Cardiac fibroblast (primary cell): ENCODE measurements around the gene AOC3.
"Not testable (repeated sequence)": the region's sequence is repeated elsewhere in the genome, so short reads cannot be mapped to it uniquely, and the experiment has no call there.

Source experiments
- DNase-seq, 2 donors: peaks; one replicate each; pipeline versions ENCODE4 v3.0.0 to v3.0.0-alpha.2; 2010; ENCODE audit warnings: low read depth in 2 of 2
- H3K4me3 ChIP-seq, 2 donors: replicated peaks in 1 of 2; 1 replicate in 1 of 2; 2 replicates in 1 of 2; pipeline ENCODE4 v1.5.1; 2011; ENCODE audit warnings: low read depth in 2 of 2, low read length in 2 of 2, mild to moderate bottlenecking in 2 of 2, moderate library complexity in 1 of 2
- TF ChIP-seq, protein P1 (sequence below): IDR thresholded peaks from one replicate; pipeline ENCODE4 v1.5.1; 2011; ENCODE audit warnings: low read depth, mild to moderate bottlenecking, low read length, inconsistent platforms

AOC3 gene

DNA sequence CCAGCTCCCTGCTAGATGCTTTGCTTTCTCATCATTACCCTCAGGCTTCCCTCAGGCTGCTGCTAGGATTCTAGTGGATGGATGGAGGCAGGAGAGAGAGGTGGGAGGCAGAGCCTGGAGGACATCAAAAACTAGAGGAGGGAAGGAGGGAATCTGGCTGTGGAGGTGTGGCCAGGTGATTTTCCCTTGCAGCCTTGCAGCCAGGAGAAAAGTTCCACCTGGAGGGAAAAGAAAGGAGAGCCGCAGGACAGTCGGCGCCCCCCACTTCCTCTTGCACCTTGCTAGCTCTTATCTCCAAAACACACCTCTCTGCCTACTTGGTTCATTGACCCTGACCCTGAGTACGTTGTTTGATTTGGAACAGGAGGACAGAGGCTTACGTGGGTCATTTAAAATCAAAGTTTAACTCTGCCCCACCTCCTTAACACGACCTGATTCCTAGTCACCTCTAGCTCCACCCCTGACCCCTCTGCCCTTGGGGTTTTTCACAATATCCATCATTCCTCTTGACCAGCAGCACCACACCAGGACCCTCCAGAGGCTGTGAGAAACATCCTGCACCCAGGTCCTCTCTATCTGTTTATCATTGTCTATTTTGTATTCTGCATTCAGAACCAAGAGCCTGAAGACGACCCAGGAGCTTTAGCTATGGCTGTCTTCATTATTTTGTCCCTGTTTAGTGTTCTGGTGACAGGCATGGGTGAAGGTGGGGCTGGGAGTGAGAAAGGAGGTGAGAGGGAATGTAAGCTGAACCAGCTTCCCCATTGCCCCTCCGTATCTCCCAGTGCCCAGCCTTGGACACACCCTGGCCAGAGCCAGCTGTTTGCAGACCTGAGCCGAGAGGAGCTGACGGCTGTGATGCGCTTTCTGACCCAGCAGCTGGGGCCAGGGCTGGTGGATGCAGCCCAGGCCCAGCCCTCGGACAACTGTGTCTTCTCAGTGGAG is 15.9 kb downstream of the AOC3 start:
- no peak for DNase-seq
- TF ChIP-seq, protein P1, sequence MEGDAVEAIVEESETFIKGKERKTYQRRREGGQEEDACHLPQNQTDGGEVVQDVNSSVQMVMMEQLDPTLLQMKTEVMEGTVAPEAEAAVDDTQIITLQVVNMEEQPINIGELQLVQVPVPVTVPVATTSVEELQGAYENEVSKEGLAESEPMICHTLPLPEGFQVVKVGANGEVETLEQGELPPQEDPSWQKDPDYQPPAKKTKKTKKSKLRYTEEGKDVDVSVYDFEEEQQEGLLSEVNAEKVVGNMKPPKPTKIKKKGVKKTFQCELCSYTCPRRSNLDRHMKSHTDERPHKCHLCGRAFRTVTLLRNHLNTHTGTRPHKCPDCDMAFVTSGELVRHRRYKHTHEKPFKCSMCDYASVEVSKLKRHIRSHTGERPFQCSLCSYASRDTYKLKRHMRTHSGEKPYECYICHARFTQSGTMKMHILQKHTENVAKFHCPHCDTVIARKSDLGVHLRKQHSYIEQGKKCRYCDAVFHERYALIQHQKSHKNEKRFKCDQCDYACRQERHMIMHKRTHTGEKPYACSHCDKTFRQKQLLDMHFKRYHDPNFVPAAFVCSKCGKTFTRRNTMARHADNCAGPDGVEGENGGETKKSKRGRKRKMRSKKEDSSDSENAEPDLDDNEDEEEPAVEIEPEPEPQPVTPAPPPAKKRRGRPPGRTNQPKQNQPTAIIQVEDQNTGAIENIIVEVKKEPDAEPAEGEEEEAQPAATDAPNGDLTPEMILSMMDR = no peak
- H3K4me3 ChIP-seq = no peak overlapping the region

DNA sequence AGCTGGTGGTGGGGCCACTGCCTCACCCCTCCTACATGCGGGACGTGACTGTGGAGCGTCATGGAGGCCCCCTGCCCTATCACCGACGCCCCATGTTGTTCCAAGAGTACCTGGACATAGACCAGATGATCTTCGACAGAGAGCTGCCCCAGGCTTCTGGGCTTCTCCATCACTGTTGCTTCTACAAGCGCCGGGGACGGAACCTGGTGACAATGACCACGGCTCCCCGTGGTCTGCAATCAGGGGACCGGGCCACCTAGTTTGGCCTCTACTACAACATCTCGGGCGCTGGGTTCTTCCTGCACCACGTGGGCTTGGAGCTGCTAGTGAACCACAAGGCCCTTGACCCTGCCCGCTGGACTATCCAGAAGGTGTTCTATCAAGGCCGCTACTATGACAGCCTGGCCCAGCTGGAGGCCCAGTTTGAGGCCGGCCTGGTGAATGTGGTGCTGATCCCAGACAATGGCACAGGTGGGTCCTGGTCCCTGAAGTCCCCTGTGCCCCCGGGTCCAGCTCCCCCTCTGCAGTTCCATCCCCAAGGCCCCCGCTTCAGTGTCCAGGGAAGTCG is 16.8 kb downstream of the AOC3 start:
- not testable (repeated sequence) for DNase-seq, H3K4me3 ChIP-seq

DNA sequence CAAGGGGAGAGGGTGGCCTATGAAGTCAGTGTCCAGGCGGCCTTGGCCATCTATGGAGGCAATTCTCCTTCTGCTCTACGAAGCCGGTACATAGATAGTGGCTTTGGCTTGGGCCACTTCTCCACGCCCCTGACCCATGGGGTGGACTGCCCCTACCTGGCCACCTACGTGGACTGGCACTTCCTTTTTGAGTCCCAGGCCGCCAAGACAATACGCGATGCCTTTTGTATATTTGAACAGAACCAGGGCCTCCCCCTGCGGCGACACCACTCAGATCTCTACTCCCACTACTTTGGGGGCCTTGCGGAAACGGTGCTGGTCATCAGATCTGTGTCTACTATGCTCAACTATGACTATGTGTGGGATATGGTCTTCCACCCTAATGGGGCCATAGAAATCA is 17.3 kb downstream of the AOC3 start:
- no peak overlapping the region for H3K4me3 ChIP-seq
- no peak for DNase-seq
- TF ChIP-seq, protein P1 = no peak

DNA sequence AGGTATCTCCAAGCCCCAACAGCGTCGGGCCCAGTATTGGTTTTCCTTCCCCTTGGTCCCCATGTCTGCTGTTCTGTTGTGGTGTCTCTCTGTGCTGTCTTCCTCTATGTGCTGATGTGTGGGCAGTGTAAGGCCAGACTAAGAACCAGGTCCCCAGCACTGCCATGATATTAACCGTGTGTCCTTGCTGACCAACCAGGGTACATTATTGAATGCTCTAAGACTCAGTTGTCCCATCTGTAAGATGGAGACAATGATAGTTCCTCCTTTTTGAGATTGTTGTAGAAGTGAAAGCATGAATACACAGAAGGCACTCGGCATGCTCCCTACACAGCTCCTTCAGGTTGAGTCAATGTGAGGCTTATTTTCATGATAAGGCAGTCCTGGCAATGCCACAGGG is 20.6 kb downstream of the AOC3 start:
- no peak overlapping the region for H3K4me3 ChIP-seq
- TF ChIP-seq, protein P1 = no peak
- DNase-seq = no peak

DNA sequence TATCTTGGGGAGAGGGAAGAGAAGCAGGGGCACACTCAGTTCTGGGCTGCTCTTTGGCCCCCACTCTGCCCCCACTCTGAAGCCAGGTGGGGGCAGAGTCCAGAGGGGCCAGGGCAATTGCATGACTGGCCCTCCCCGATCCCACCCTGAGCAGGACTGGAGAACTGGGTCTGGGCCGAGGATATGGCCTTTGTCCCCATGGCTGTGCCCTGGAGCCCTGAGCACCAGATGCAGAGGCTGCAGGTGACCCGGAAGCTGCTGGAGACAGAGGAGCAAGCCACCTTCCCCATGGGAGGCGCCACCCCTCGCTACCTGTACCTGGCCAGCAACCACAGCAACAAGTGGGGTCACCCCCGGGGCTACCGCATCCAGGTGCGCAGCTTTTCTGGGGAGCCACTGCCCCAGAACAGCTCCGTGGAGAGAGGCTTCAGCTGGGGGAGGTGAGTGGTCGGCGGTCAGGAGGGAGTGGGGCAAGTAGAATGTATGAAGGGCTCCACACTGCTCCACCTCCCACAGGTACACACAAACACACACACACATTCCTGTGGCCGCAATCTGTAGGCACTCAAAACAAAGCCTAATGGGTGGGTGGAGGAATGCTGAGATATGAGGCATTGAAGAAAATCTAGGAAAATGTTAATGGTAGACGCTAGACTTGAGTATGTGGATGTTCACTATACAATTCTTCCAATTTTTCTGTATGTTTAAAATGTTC is 21.4 kb downstream of the AOC3 start:
- DNase-seq = no peak
- no peak overlapping the region for H3K4me3 ChIP-seq
- TF ChIP-seq, protein P1 = no peak

DNA sequence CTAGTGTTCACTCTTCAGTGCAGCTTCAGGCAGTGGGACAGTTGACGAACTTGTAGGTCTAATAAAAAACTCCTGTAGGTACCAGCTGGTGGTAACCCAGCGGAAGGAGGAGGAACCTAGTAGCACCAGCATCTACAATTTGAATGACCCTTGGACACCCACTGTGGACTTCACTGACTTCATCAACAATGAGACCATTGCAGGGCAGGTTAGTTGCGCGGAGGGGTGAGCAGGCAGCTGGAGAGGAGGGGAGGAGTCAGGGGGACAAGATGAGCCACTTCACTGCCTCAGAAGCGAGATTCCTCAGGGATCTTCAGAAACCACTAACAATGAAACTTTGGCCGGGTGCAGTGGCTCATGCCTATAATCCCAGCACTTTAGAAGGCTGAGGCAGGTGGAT is 22.3 kb downstream of the AOC3 start:
- DNase-seq = no peak
- TF ChIP-seq, protein P1 = no peak

DNA sequence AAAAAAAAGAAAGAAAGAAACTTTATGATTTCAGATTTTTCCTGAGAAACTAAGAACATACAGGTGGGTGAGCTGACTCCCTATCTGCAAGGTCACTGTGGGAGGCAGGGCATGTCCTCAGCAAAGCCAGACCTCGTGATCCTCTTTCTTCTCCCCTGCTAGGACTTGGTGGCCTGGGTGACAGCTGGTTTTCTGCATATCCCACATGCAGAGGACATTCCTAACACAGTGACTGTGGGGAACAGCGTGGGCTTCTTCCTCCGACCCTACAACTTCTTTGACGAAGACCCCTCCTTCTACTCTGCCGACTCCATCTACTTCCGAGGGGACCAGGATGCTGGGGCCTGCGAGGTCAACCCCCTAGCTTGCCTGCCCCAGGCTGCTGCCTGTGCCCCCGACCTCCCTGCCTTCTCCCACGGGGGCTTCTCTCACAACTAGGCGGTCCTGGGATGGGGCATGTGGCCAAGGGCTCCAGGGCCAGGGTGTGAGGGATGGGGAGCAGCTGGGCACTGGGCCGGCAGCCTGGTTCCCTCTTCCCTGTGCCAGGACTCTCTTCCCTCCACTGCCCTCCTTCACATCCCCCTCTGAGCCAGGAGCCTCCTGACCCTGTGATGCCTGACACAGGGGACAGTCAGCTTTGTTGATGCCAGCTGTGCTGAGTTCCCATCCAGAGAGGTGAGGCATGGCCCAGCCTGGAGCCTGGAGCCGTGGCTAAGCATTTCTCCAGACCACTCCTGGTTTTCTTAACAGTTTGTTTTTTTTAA is 23.1 kb downstream of the AOC3 start:
- not testable (repeated sequence) for H3K4me3 ChIP-seq, DNase-seq

More for the DNA sequence above, 22.3 kb downstream of the AOC3 start:
- H3K4me3 ChIP-seq = no peak overlapping the region
